Measurements from ENCODE around the gene SLC25A17.
A peak's percentile ranks its signal among the peaks of the same experiment; 100 is the strongest.
"Not testable (repeated sequence)": the region's sequence is repeated elsewhere in the genome, so short reads cannot be mapped to it uniquely, and the experiment has no call there.

The SLC25A17 gene

DNA sequence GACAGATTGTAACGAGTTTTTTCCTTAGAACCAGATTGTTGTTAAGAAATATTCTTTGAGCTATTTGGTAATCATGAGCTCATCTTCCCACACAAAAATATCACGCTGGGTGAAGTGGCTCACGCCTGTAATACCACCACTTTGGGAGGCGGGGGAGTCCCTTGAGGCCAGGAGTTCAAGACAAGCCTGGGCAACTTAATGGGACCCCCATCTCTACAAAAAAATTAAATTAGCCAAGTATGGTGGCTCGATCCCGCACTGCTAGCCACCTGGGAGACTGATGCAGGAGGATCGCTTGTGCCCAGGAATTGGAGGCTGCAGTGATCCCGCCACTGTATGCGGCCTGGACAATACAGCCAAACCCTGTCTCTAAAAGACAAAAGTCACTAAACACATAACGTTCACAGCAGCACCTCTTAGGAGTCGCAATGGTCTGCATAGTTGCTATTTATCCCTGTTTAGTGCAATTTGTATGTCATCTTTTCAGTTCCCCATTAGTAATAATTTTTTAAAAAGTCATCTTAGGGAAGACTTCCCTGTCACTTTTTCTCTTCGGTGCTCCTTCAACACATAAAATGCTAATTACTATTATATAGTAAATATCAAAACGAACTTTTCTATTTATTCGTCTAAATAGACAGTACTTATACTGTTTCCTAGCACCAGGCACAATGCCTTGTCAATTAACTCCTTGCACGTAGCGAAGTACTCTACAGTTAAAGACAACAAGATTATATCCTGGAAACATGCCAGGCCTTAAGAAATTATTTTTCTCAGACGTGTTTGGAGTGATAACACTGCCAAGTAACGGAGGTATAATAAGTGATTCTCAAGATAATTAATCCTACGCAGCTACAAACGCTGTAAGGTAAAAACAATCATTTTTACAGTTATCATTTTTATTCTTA, 36.2 kb upstream of the SLC25A17 start:
- Histone ChIP-seq H3K9me3 (ENCODE audit: control insufficient read depth, low read length) (no peaks in the 10 kb centered on the region), H3K4me1 (ENCODE audit: control insufficient read depth, insufficient read depth, low read length, poor library complexity, severe bottlenecking) (peaks cover 24% of the 10 kb centered on the region), H3K27ac (ENCODE audit: insufficient read depth, low read length, poor library complexity, severe bottlenecking) (peak overlapping the region; percentile 95), H3K4me3 (ENCODE audit: insufficient read depth, low read depth, low read length, poor library complexity, severe bottlenecking) (peak overlapping the region; percentile 87), H3K27me3 (replicated peaks; ENCODE audit: control insufficient read depth, insufficient read depth, low read length, poor library complexity, severe bottlenecking) (no peaks in the 10 kb centered on the region), H3K36me3 (ENCODE audit: control insufficient read depth, insufficient read depth, low read length) (peaks cover 1% of the 10 kb centered on the region)
- DNase-seq = no peak

DNA sequence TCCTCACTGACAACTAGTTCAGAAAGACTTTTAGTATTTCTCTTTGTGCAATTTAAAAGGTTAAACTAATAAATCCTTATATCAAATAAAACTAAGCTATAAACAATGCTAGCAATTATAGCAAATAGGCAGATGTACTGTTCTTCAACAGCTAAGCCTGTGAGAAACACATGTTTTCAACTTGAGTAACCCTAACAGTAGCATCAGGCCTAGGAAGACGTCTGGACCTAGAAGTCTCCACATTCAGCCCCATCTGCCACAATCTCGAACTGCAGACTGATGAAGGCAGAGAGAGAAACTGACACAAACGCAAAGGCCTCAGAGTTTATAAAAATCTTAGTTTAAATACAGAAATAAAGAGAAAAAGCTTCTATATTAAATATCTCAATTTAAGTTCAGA, 34.8 kb upstream of the SLC25A17 start:
- Histone ChIP-seq H3K4me1 (ENCODE audit: control insufficient read depth, insufficient read depth, low read length, poor library complexity, severe bottlenecking) (peaks cover 24% of the 10 kb centered on the region), H3K27ac (ENCODE audit: insufficient read depth, low read length, poor library complexity, severe bottlenecking) (no peak overlapping the region), H3K36me3 (ENCODE audit: control insufficient read depth, insufficient read depth, low read length) (peaks cover 11% of the 10 kb centered on the region), H3K9me3 (ENCODE audit: control insufficient read depth, low read length) (no peaks in the 10 kb centered on the region), H3K4me3 (ENCODE audit: insufficient read depth, low read depth, low read length, poor library complexity, severe bottlenecking) (no peak overlapping the region), H3K27me3 (replicated peaks; ENCODE audit: control insufficient read depth, insufficient read depth, low read length, poor library complexity, severe bottlenecking) (no peaks in the 10 kb centered on the region)
- no peak for DNase-seq

DNA sequence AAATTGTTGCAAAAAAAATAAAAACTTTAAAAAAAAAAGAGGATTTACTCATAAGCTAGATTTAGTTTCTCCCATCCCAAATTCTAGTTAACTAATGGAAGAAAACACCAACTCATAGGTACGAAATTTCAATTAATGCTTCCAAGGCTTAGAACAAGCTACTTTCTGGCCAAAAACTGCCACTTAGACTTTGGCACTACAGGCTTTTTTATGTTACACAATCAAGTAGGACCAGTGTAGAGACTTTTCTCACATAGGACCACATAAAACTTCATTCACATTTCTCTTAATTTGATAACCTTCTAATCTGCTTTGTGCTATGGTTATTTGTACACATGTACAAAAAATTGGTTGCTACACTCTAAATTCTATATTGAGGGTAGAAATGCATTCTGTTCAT, 34.2 kb upstream of the SLC25A17 start:
- no peak for DNase-seq
- H3K4me3 ChIP-seq (ENCODE audit: insufficient read depth, low read depth, low read length, poor library complexity, severe bottlenecking) = no peak overlapping the region
- H3K27me3 ChIP-seq (replicated peaks; ENCODE audit: control insufficient read depth, insufficient read depth, low read length, poor library complexity, severe bottlenecking) = no peaks in the 10 kb centered on the region
- H3K36me3 ChIP-seq (ENCODE audit: control insufficient read depth, insufficient read depth, low read length) = peaks cover 11% of the 10 kb centered on the region
- H3K27ac ChIP-seq (ENCODE audit: insufficient read depth, low read length, poor library complexity, severe bottlenecking) = no peak overlapping the region
- peaks cover 24% of the 10 kb centered on the region for H3K4me1 ChIP-seq (ENCODE audit: control insufficient read depth, insufficient read depth, low read length, poor library complexity, severe bottlenecking)
- no peaks in the 10 kb centered on the region for H3K9me3 ChIP-seq (ENCODE audit: control insufficient read depth, low read length)

DNA sequence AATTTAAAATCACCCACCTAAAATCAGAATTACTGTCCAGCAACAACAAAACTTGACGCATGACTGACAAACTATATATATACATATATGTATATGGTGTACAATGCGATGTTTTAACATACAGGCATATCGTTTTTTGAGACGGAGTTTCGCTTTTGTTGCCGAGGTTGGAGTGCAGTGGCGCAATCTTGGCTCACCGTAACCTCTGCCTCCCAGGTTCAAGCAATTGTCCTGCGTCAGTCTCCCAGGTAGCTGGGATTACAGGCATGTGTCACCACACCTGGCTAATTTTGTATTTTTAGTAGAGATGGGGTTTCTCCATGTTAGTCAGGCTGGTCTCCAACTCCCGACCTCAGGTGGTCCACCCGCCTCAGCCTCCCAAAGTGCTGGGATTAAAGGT, 26.7 kb upstream of the SLC25A17 start:
- H3K36me3 ChIP-seq (ENCODE audit: control insufficient read depth, insufficient read depth, low read length) = peaks cover 62% of the 10 kb centered on the region
- not testable (repeated sequence) for H3K4me3 ChIP-seq (ENCODE audit: insufficient read depth, low read depth, low read length, poor library complexity, severe bottlenecking); H3K4me1 ChIP-seq (ENCODE audit: control insufficient read depth, insufficient read depth, low read length, poor library complexity, severe bottlenecking); H3K9me3 ChIP-seq (ENCODE audit: control insufficient read depth, low read length); DNase-seq; H3K27me3 ChIP-seq (replicated peaks; ENCODE audit: control insufficient read depth, insufficient read depth, low read length, poor library complexity, severe bottlenecking); H3K27ac ChIP-seq (ENCODE audit: insufficient read depth, low read length, poor library complexity, severe bottlenecking)

DNA sequence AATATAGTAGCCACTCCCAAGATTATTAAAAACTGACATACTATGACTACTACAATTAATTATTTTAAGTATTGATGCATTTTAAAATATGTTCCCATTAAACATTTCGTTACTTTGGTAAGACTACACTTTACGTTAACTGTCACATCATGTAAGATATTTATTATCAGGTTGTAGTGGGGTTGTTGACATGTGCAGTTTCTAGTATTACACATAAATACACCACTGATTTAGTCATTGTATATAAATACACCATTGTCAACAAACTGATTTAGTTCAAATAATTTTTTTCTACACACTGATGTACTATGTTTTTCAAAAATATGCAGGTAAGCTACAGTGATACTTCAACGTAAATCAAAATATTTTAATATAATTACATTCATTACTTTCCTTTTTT, 25.8 kb upstream of the SLC25A17 start:
- H3K27me3 ChIP-seq (replicated peaks; ENCODE audit: control insufficient read depth, insufficient read depth, low read length, poor library complexity, severe bottlenecking) = no peaks in the 10 kb centered on the region
- peaks cover 65% of the 10 kb centered on the region for H3K36me3 ChIP-seq (ENCODE audit: control insufficient read depth, insufficient read depth, low read length)
- no peak overlapping the region for H3K4me3 ChIP-seq (ENCODE audit: insufficient read depth, low read depth, low read length, poor library complexity, severe bottlenecking)
- no peak overlapping the region for H3K27ac ChIP-seq (ENCODE audit: insufficient read depth, low read length, poor library complexity, severe bottlenecking)
- H3K9me3 ChIP-seq (ENCODE audit: control insufficient read depth, low read length) = no peaks in the 10 kb centered on the region
- no peaks in the 10 kb centered on the region for H3K4me1 ChIP-seq (ENCODE audit: control insufficient read depth, insufficient read depth, low read length, poor library complexity, severe bottlenecking)
- DNase-seq = no peak

DNA sequence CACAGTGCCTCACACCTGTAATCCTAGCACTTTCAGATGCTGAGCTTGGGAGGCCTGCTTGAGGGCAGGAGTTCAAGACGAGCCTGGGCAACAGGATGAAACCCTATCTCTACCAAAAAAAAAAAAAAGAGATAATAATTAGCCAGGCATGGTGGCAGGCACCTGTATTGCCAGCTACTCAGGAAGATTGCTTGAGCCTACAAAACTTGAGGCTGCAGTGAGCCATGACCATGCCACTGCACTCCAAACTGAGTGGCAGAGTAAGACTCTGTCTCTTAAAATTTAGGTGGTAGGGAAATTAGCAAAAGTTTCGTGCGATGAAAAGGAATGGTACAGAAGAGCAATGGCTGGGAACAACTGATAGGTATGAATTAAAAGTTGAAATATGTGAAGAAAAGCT, 19.3 kb upstream of the SLC25A17 start:
- no peak for DNase-seq
- H3K9me3 ChIP-seq (ENCODE audit: control insufficient read depth, low read length) = no peaks in the 10 kb centered on the region
- H3K4me1 ChIP-seq (ENCODE audit: control insufficient read depth, insufficient read depth, low read length, poor library complexity, severe bottlenecking) = no peaks in the 10 kb centered on the region
- no peak overlapping the region for H3K4me3 ChIP-seq (ENCODE audit: insufficient read depth, low read depth, low read length, poor library complexity, severe bottlenecking)
- peaks cover 71% of the 10 kb centered on the region for H3K36me3 ChIP-seq (ENCODE audit: control insufficient read depth, insufficient read depth, low read length)
- H3K27ac ChIP-seq (ENCODE audit: insufficient read depth, low read length, poor library complexity, severe bottlenecking) = no peak overlapping the region
- no peaks in the 10 kb centered on the region for H3K27me3 ChIP-seq (replicated peaks; ENCODE audit: control insufficient read depth, insufficient read depth, low read length, poor library complexity, severe bottlenecking)

DNA sequence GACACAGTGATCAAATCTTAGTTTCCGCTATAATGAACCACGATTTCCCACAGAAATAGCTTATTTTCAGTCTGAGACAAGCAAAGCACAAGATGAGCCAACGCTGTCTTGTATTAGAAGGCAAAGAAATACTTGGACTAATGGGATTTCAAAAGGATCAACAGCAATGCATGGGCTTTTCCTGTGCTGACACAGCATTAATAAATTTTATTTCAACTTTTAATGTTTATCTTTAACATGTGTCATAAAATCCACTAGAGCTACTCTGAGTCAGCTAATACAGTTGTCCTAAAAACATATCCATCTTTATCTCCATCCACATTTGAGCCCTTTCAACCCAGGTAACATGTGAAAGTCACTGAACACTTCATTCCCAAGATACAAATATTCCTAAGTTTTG, 15.5 kb upstream of the SLC25A17 start:
- no peak overlapping the region for H3K4me3 ChIP-seq (ENCODE audit: insufficient read depth, low read depth, low read length, poor library complexity, severe bottlenecking)
- peaks cover 59% of the 10 kb centered on the region for H3K36me3 ChIP-seq (ENCODE audit: control insufficient read depth, insufficient read depth, low read length)

DNA sequence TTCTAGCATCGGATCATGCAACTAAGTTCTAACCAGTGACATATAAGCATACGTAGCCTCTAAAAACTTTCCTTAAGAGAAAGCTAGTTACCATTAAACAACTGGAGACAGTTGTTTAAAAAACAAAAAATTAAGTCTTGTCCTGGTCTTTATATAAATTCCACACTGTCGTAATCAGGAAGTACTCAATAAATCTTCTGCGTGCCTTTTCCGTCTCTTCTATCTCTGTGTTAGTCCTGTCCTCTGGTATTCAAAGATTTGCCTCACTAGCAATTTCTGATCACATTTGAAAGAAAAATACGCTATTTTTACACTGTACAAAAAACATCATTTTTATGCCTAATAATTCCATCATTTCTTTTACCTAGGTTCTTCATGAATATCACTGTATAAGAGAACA, 10.0 kb upstream of the SLC25A17 start:
- Histone ChIP-seq H3K27ac (ENCODE audit: insufficient read depth, low read length, poor library complexity, severe bottlenecking) (no peak overlapping the region), H3K4me1 (ENCODE audit: control insufficient read depth, insufficient read depth, low read length, poor library complexity, severe bottlenecking) (no peaks in the 10 kb centered on the region), H3K27me3 (replicated peaks; ENCODE audit: control insufficient read depth, insufficient read depth, low read length, poor library complexity, severe bottlenecking) (no peaks in the 10 kb centered on the region), H3K9me3 (ENCODE audit: control insufficient read depth, low read length) (no peaks in the 10 kb centered on the region), H3K4me3 (ENCODE audit: insufficient read depth, low read depth, low read length, poor library complexity, severe bottlenecking) (no peak overlapping the region), H3K36me3 (ENCODE audit: control insufficient read depth, insufficient read depth, low read length) (peaks cover 49% of the 10 kb centered on the region)
- DNase-seq = no peak

More for the DNA sequence above, 15.5 kb upstream of the SLC25A17 start:
- no peak overlapping the region for H3K27ac ChIP-seq (ENCODE audit: insufficient read depth, low read length, poor library complexity, severe bottlenecking)
- DNase-seq = no peak
- H3K9me3 ChIP-seq (ENCODE audit: control insufficient read depth, low read length) = no peaks in the 10 kb centered on the region
- H3K4me1 ChIP-seq (ENCODE audit: control insufficient read depth, insufficient read depth, low read length, poor library complexity, severe bottlenecking) = no peaks in the 10 kb centered on the region
- no peaks in the 10 kb centered on the region for H3K27me3 ChIP-seq (replicated peaks; ENCODE audit: control insufficient read depth, insufficient read depth, low read length, poor library complexity, severe bottlenecking)

DNA sequence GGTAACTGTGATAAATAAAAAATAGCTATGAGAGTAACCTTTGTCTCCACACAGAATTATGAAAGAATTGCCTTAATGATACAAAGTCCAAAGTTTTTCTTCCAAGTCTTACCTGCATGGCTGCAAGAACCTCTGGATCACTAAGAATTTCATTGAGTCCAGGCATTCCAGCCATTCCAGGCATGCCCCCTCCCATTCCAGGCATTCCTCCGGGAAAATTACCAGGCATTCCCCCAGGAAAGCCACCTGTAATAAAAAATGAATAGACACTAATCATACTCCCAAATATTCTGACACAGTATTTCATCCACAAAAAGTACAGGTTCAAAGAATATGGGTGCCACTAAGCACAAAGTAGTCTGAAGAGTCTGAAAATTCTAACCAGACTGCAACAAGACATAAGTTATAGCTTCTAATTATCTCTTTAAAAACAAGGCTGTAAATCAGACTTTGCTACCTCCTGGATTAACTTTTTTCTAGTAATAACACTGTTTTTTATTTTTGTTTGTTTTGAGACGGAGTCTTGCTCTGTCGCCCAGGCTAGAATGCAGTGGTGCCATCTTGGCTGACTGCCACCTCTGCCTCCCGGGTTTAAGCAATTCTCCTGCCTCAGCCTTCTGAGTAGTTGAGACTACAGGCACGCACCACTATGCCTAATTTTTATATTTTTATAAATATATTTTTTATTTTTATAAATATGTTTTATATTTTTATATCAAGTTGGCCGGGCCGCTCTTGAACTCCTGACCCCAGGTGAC, 8.0 kb upstream of the SLC25A17 start:
- Histone ChIP-seq H3K9me3 (ENCODE audit: control insufficient read depth, low read length) (no peaks in the 10 kb centered on the region), H3K4me3 (ENCODE audit: insufficient read depth, low read depth, low read length, poor library complexity, severe bottlenecking) (no peak overlapping the region)
- no peak for DNase-seq

DNA sequence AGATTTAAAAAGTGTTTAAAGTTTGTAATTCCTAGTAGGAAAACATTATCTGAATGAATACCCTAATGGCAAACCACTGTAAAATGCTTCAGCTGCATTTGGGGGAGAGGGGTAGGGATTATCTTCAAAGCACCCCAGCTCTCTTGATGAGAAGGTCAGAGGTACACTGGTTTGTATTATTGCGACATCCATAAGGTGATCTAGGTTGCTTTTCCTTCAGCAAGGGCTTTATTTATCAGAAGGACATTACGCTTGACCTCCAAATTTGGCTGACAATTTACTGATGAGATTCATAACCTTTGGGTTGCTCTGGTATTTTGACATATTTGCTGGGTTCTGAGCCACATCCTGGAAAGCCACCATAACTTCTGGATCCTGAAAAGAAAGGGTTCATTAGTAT, 7.1 kb upstream of the SLC25A17 start:
- DNase-seq; H3K27me3 ChIP-seq (replicated peaks; ENCODE audit: control insufficient read depth, insufficient read depth, low read length, poor library complexity, severe bottlenecking); H3K4me1 ChIP-seq (ENCODE audit: control insufficient read depth, insufficient read depth, low read length, poor library complexity, severe bottlenecking); H3K9me3 ChIP-seq (ENCODE audit: control insufficient read depth, low read length); H3K27ac ChIP-seq (ENCODE audit: insufficient read depth, low read length, poor library complexity, severe bottlenecking); H3K4me3 ChIP-seq (ENCODE audit: insufficient read depth, low read depth, low read length, poor library complexity, severe bottlenecking): not testable (repeated sequence)
- H3K36me3 ChIP-seq (ENCODE audit: control insufficient read depth, insufficient read depth, low read length) = peaks cover 34% of the 10 kb centered on the region

More for the DNA sequence above, 8.0 kb upstream of the SLC25A17 start:
- no peaks in the 10 kb centered on the region for H3K4me1 ChIP-seq (ENCODE audit: control insufficient read depth, insufficient read depth, low read length, poor library complexity, severe bottlenecking)
- H3K27ac ChIP-seq (ENCODE audit: insufficient read depth, low read length, poor library complexity, severe bottlenecking) = no peak overlapping the region
- peaks cover 43% of the 10 kb centered on the region for H3K36me3 ChIP-seq (ENCODE audit: control insufficient read depth, insufficient read depth, low read length)
- no peaks in the 10 kb centered on the region for H3K27me3 ChIP-seq (replicated peaks; ENCODE audit: control insufficient read depth, insufficient read depth, low read length, poor library complexity, severe bottlenecking)
